Upper lobe of right lung (tissue), 1 donor: ENCODE data around the gene NFKB2. TPM values are rescaled to one million over a fixed set of nuclear protein-coding genes. Genes with fewer than 3 reads are reported as not detected.

Source experiments
- ATAC-seq: fragments of 200-7000 bp; cut with Tn5 transposase; one replicate; pipeline ENCODE4 v1.9.1; 2020; ENCODE audit warnings: mild to moderate bottlenecking, moderate library complexity
- DNase-seq: peaks from one replicate; pipeline ENCODE4 v3.0.0-alpha.2; 2020
- H3K27ac ChIP-seq: fragments of 200-600 bp; one replicate; pipeline ENCODE4 v1.8.0; 2022
- H3K27me3 ChIP-seq: fragments of 200-600 bp; one replicate; pipeline ENCODE4 v1.8.0; 2022; ENCODE audit warnings: mild to moderate bottlenecking
- H3K36me3 ChIP-seq: fragments of 200-600 bp; one replicate; pipeline ENCODE4 v1.8.0; 2022
- H3K4me1 ChIP-seq: fragments of 200-600 bp; one replicate; pipeline ENCODE4 v1.8.0; 2022
- H3K4me3 ChIP-seq: fragments of 200-600 bp; one replicate; pipeline ENCODE4 v1.8.0; 2022; ENCODE audit warnings: mild to moderate bottlenecking
- H3K9me3 ChIP-seq: fragments of 200-600 bp; one replicate; pipeline ENCODE4 v1.8.0; 2022
- intact Hi-C: fragments of 100-400 bp; cut with DNase I; formaldehyde crosslinking; loops from one replicate; pipeline ENCODE4 v1.11.0; 2022
- total RNA-seq: library from RNA; stranded (reverse); fragmentation: NEBNext Ultra II Directional; extraction: Animal tissue kit (Norgen Biotek cat#: 25700); gene quantifications from one replicate; pipeline ENCODE4 v1.2.1, GENCODE V29; 2021
- TF ChIP-seq, protein P1 (sequence below): fragments of 200-600 bp; IDR thresholded peaks from one replicate; pipeline ENCODE4 v1.8.0; 2022; ENCODE audit warnings: antibody characterized with exemption
- donor health status: DM: no; HTN: yes; CAD: no; lungs with severe emphysema.

NFKB2 gene
- total RNA-seq, 1 donor from 2014 or later, result 36.8 TPM

DNA sequence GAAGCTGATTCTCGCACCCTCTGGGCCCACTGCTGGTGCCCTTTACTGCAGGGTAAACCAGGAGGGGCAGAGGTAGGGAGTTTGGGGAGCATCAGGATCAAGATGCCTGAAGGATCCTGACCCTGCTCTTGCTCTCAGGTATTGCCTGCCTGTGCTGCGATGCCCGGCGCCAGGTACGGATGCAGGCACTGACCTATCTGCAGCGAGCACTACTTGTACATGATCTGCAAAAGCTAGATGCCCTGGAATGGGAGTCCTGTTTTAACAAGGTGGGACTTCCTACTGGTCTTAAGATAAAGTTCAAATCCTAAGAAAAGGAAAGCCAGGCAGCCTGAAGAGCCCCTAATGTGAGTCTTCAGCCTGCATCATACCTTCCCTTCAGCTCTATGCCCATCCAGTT is 16.1 kb upstream of the NFKB2 start:
- DNase-seq (no peak), ATAC-seq (no peak)
- intact Hi-C loops, result no loop called here
- no peaks in the 10 kb centered on the region for H3K9me3 ChIP-seq
- no peak overlapping the region for H3K27ac ChIP-seq
- TF ChIP-seq, protein P1, sequence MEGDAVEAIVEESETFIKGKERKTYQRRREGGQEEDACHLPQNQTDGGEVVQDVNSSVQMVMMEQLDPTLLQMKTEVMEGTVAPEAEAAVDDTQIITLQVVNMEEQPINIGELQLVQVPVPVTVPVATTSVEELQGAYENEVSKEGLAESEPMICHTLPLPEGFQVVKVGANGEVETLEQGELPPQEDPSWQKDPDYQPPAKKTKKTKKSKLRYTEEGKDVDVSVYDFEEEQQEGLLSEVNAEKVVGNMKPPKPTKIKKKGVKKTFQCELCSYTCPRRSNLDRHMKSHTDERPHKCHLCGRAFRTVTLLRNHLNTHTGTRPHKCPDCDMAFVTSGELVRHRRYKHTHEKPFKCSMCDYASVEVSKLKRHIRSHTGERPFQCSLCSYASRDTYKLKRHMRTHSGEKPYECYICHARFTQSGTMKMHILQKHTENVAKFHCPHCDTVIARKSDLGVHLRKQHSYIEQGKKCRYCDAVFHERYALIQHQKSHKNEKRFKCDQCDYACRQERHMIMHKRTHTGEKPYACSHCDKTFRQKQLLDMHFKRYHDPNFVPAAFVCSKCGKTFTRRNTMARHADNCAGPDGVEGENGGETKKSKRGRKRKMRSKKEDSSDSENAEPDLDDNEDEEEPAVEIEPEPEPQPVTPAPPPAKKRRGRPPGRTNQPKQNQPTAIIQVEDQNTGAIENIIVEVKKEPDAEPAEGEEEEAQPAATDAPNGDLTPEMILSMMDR, result no peak
- no peaks in the 10 kb centered on the region for H3K27me3 ChIP-seq
- H3K4me1 ChIP-seq, result no peaks in the 10 kb centered on the region
- no peak overlapping the region for H3K4me3 ChIP-seq
- H3K36me3 ChIP-seq, result peaks cover 88% of the 10 kb centered on the region

DNA sequence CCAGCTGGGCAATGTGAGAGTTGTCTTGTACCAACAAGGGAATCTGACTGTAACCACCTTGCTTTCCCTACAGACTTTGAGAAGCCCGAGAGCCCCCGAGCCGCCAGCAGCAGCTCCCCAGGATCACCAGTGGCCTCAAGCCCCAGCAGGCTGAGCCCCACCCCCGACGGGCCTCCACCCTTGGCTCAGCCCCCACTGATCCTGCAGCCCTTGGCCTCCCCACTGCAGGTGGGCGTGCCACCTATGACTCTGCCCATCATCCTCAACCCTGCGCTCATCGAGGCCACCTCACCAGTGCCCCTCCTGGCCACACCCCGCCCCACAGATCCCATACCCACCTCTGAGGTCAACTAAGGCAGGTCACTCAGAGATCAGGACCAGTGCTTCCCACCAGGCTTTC is 13.5 kb upstream of the NFKB2 start:
- DNase-seq, result no peak
- no peak for ATAC-seq
- no peaks in the 10 kb centered on the region for H3K27me3 ChIP-seq
- TF ChIP-seq, protein P1, result no peak
- intact Hi-C loops, result no loop called here
- H3K4me1 ChIP-seq, result peaks cover 14% of the 10 kb centered on the region
- H3K36me3 ChIP-seq, result peaks cover 62% of the 10 kb centered on the region
- no peak overlapping the region for H3K4me3 ChIP-seq
- H3K27ac ChIP-seq, result no peak overlapping the region
- no peaks in the 10 kb centered on the region for H3K9me3 ChIP-seq

DNA sequence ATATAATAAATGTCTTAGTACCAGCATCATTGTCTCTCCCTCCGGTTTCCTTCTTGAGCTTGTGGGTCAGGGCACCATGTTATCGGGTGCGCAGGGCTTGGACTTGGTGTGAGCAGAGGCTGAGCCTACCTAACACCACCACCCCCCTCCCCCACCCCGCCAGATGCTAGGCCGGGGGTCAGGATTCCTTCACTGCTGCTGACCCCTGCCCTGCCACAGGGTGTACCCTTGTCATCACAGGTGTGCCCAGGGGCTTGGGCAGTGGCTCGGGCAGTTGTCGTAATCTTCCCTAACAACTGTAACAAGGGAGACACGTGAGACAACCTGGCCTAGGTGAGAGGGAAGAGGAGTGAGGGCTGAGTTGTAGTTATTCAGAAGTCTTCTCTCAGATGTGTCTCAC is 12.6 kb upstream of the NFKB2 start:
- Histone ChIP-seq H3K9me3 (no peaks in the 10 kb centered on the region), H3K4me1 (peaks cover 14% of the 10 kb centered on the region), H3K4me3 (no peak overlapping the region), H3K36me3 (peaks cover 53% of the 10 kb centered on the region), H3K27ac (no peak overlapping the region), H3K27me3 (no peaks in the 10 kb centered on the region)
- DNase-seq (no peak), ATAC-seq (no peak)
- TF ChIP-seq, protein P1, result no peak
- intact Hi-C loops, result no loop called here

DNA sequence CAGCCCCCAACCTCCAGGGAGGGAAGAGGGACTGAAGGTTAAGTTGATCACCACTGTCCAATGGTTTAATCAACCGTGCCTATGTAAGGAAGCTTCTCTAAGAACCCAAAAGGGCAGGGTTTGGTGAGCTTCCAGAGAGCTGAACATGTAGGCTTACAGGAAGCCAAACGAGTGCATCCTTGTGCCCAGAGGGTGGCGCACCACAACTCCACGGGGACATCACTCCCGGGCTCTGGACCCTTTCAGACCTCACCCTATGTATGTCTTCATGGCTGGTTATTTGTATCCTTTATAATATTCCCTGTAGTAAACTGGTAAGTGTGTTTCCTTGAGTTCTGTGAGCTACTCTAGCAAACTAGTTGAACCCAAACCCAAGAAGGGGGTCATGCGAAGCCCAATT is 11.5 kb upstream of the NFKB2 start:
- no peak for ATAC-seq
- Histone ChIP-seq H3K36me3 (peaks cover 41% of the 10 kb centered on the region), H3K4me1 (peaks cover 14% of the 10 kb centered on the region), H3K4me3 (no peak overlapping the region), H3K27ac (no peak overlapping the region), H3K9me3 (no peaks in the 10 kb centered on the region), H3K27me3 (no peaks in the 10 kb centered on the region)
- intact Hi-C loops, result no loop called here
- DNase-seq, result no peak
- TF ChIP-seq, protein P1, result no peak

DNA sequence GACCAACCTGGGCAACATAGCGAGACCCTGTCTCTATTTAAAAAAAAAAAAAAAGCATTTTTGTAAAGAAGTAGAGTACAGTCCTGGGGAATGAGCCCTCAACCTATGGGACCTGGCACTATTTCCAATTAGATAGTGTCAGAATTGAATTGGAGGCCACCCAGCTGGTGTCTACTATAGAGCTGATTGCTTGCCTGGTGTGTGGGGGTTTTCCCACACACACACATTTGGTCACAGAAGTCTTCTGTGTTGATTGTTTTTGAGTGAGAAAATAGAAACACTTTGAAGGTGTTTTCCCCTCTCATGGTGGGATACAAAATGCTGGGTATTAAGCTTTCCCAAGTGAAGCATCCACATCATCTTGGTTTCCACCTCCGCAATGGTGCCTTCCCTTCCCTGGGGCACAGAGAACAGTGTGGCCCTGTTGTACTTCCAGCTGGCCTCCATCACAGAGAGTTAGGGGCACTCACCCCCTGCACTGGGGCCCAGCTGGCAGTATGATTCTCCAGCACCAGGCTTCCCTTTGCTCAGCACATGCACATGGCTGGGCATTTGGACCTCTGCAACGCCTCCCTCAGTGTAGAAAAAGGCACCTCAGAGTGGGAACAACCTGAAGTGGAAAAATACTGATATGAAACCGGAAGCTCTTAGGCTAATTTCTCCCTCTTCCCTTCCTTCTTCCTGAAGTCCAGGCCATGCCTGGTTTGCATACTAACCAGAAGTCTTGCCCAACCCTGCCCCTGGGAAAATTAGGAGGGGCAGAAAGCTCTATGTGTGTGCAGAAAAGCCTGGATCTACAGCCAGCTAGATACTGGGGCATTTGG is 10.7 kb upstream of the NFKB2 start:
- Histone ChIP-seq H3K27ac (peak overlapping the region; percentile 12), H3K36me3 (peaks cover 34% of the 10 kb centered on the region), H3K9me3 (no peaks in the 10 kb centered on the region), H3K4me3 (no peak overlapping the region), H3K4me1 (peaks cover 14% of the 10 kb centered on the region), H3K27me3 (no peaks in the 10 kb centered on the region)
- DNase-seq, result no peak
- intact Hi-C loops, result no loop called here
- TF ChIP-seq, protein P1, result no peak
- ATAC-seq, result peak; percentile 89
